GM12873 (cell line): ENCODE measurements around the gene DHCR24.

Experiments used
- CTCF ChIP-seq: IDR thresholded peaks from 2 replicates; pipeline ENCODE4 v1.5.1; 2012; ENCODE audit warnings: low read depth, mild to moderate bottlenecking, moderate library complexity, low read length, control low read depth; ENCODE audit not compliant: insufficient read depth; ENCODE audit errors: missing control alignments

DHCR24 gene

GRCh38 chr1:54886724-54887664 lies at the start of gene DHCR24:
TSS of gene DHCR24 (minus strand) at chr1:54887195. CDS start at chr1:54887119, 76 bp downstream.
- no peak for TF ChIP-seq CTCF

GRCh38 chr1:54936791-54937190 lies 49.8 kb upstream of the DHCR24 start:
- TF ChIP-seq CTCF = no peak

- TF ChIP-seq CTCF = no peak
Observed at GRCh38 chr1:54934869-54935268, 47.9 kb upstream of the DHCR24 start.

- TF ChIP-seq CTCF = no peak
Observed at GRCh38 chr1:54931275-54931840, 44.4 kb upstream of the DHCR24 start.

GRCh38 chr1:54929700-54930099 lies 42.7 kb upstream of the DHCR24 start:
- TF ChIP-seq CTCF = no peak

- no peak for TF ChIP-seq CTCF
Observed at GRCh38 chr1:54928327-54928726, 41.3 kb upstream of the DHCR24 start.

GRCh38 chr1:54927472-54928240 lies 40.7 kb upstream of the DHCR24 start:
- TF ChIP-seq CTCF = no peak
